SK-N-SH treated with all-trans-retinoic acid at 6 μM for 48 hours (cell line): Measurements from ENCODE around the gene CCL11.

Experiments
- ATAC-seq: fragments of 200-7000 bp; cut with Tn5 transposase; 3 replicates; pipeline ENCODE4 v1.9.1; 2020; ENCODE audit warnings: mild to moderate bottlenecking, moderate library complexity
- BACH2 ChIP-seq: fragments of 250-450 bp; sonication (Bioruptor Pico); IDR thresholded peaks from 2 replicates; pipeline ENCODE4 v1.9.0; 2021; ENCODE audit warnings: mild to moderate bottlenecking, borderline replicate concordance
- CREB5 ChIP-seq: fragments of 250-450 bp; sonication (Bioruptor Pico); IDR thresholded peaks from 2 replicates; pipeline ENCODE4 v1.5.1; 2020; ENCODE audit warnings: low read depth, mild to moderate bottlenecking, moderate library complexity
- CSDC2 ChIP-seq: fragments of 250-450 bp; sonication (Bioruptor Pico); IDR thresholded peaks from 2 replicates; pipeline ENCODE4 v1.5.0; 2020; ENCODE audit warnings: mild to moderate bottlenecking, moderate library complexity
- CSRNP3 ChIP-seq: fragments of 250-450 bp; sonication (Bioruptor Pico); IDR thresholded peaks from 2 replicates; pipeline ENCODE4 v1.5.1; 2021; ENCODE audit warnings: mild to moderate bottlenecking, moderate library complexity
- ESRRG ChIP-seq: fragments of 250-450 bp; sonication (Bioruptor Pico); IDR thresholded peaks from 2 replicates; pipeline ENCODE4 v1.6.1; 2021; ENCODE audit warnings: mild to moderate bottlenecking
- GLIS3 ChIP-seq: fragments of 250-450 bp; sonication (Bioruptor Pico); IDR thresholded peaks from 2 replicates; pipeline ENCODE4 v1.5.0; 2020; ENCODE audit warnings: mild to moderate bottlenecking, moderate library complexity
- ISL1 ChIP-seq: fragments of 250-450 bp; sonication (Bioruptor Pico); IDR thresholded peaks from 2 replicates; pipeline ENCODE4 v2.1.2; 2022; ENCODE audit warnings: mild to moderate bottlenecking, moderate library complexity
- OSR1 ChIP-seq: fragments of 250-450 bp; sonication (Bioruptor Pico); IDR thresholded peaks from 2 replicates; pipeline ENCODE4 v1.8.0; 2022; ENCODE audit warnings: moderate library complexity, mild to moderate bottlenecking, inconsistent platforms
- POU6F1 ChIP-seq: fragments of 250-450 bp; sonication (Bioruptor Pico); IDR thresholded peaks from 2 replicates; pipeline ENCODE4 v1.8.0; 2021; ENCODE audit warnings: low read depth, mild to moderate bottlenecking, moderate library complexity, borderline replicate concordance
- PPARA ChIP-seq: fragments of 250-450 bp; sonication (Bioruptor Pico); IDR thresholded peaks from 2 replicates; pipeline ENCODE4 v1.5.0; 2020; ENCODE audit warnings: mild to moderate bottlenecking, borderline replicate concordance
- RARB ChIP-seq: fragments of 250-450 bp; sonication (Bioruptor Pico); IDR thresholded peaks from 2 replicates; pipeline ENCODE4 v1.8.0; 2021; ENCODE audit warnings: mild to moderate bottlenecking, moderate library complexity
- TCF4 ChIP-seq: fragments of 250-450 bp; sonication (Bioruptor Pico); IDR thresholded peaks from 2 replicates; pipeline ENCODE4 v1.8.0; 2021; ENCODE audit warnings: mild to moderate bottlenecking, moderate library complexity, borderline replicate concordance
- TOX ChIP-seq: fragments of 250-450 bp; sonication (Bioruptor Pico); IDR thresholded peaks from 2 replicates; pipeline ENCODE4 v1.8.0; 2021; ENCODE audit warnings: mild to moderate bottlenecking, moderate library complexity, borderline replicate concordance
- TSHZ2 ChIP-seq: fragments of 250-450 bp; sonication (Bioruptor Pico); IDR thresholded peaks from 2 replicates; pipeline ENCODE4 v1.5.0; 2020; ENCODE audit warnings: mild to moderate bottlenecking, moderate library complexity
- ZC3H10 ChIP-seq: fragments of 250-450 bp; sonication (Bioruptor Pico); IDR thresholded peaks from 2 replicates; pipeline ENCODE4 v1.5.1; 2021; ENCODE audit warnings: mild to moderate bottlenecking, moderate library complexity
- ZFP3 ChIP-seq: fragments of 250-450 bp; sonication (Bioruptor Pico); IDR thresholded peaks from 2 replicates; pipeline ENCODE4 v1.5.0; 2020; ENCODE audit warnings: mild to moderate bottlenecking, moderate library complexity
- ZFP30 ChIP-seq: fragments of 450-650 bp; formaldehyde crosslinking; IDR thresholded peaks from 2 replicates; pipeline ENCODE4 v1.5.0; 2022; ENCODE audit warnings: mild to moderate bottlenecking, moderate library complexity
- ZNF565 ChIP-seq: fragments of 450-650 bp; formaldehyde crosslinking; conservative IDR thresholded peaks from 2 replicates; pipeline ENCODE4 v1.5.0; 2020; ENCODE audit warnings: low read depth, mild to moderate bottlenecking, moderate library complexity

CCL11 gene

GRCh38 chr17:34246881-34247280 lies 38.7 kb upstream of the CCL11 start (continued):
- TF ChIP-seq PPARA (CRISPR knock-in tag) (no peak), ZFP30 (CRISPR knock-in tag) (no peak)

GRCh38 chr17:34248511-34249024 lies 37.0 kb upstream of the CCL11 start:
- peak; percentile 53 for ATAC-seq
- TF ChIP-seq GLIS3 (CRISPR knock-in tag) (no peak), OSR1 (no peak), ISL1 (CRISPR knock-in tag) (peak; percentile 64)
- TF ChIP-seq, all 23 proteins: peak for 1

GRCh38 chr17:34249061-34249460 lies 36.5 kb upstream of the CCL11 start:
- no peak for ATAC-seq
- TF ChIP-seq CSDC2 (CRISPR knock-in tag) (no peak), TOX (CRISPR knock-in tag) (no peak), PPARA (CRISPR knock-in tag) (no peak), POU6F1 (no peak), BACH2 (CRISPR knock-in tag) (no peak), CREB5 (CRISPR knock-in tag) (no peak), ZFP3 (CRISPR knock-in tag) (no peak), CSRNP3 (CRISPR knock-in tag) (no peak)

GRCh38 chr17:34249478-34249877 lies 36.1 kb upstream of the CCL11 start:
- no peak for ATAC-seq
- TF ChIP-seq ZNF565 (no peak), PPARA (CRISPR knock-in tag) (no peak), ESRRG (CRISPR knock-in tag) (no peak), CREB5 (CRISPR knock-in tag) (no peak), TSHZ2 (no peak), TOX (CRISPR knock-in tag) (no peak), RARB (no peak), ZC3H10 (no peak)
- TF ChIP-seq, all 23 proteins: peak for 0

GRCh38 chr17:34251186-34251585 lies 34.4 kb upstream of the CCL11 start:
- no peak for ATAC-seq

More at GRCh38 chr17:34251186-34251585, 34.4 kb upstream of the CCL11 start:
- TF ChIP-seq CREB5 (CRISPR knock-in tag), result no peak
- TF ChIP-seq TSHZ2, result no peak
- TF ChIP-seq CSDC2 (CRISPR knock-in tag), result no peak
- no peak for TF ChIP-seq ZC3H10
- no peak for TF ChIP-seq TCF4 (CRISPR knock-in tag)
- TF ChIP-seq GLIS3 (CRISPR knock-in tag), result no peak
- no peak for TF ChIP-seq OSR1
- no peak for TF ChIP-seq RARB
